HG02852 (cell line): ENCODE results near the gene OR10K1.
"Not testable (repeated sequence)": the region's sequence is repeated elsewhere in the genome, so short reads cannot be mapped to it uniquely, and the experiment has no call there.

Experiments used
- ATAC-seq: cut with Tn5 transposase; IDR thresholded peaks from one replicate; pipeline ENCODE4 v1.9.1; 2021; ENCODE audit warnings: mild to moderate bottlenecking, moderate library complexity; ENCODE audit not compliant: unreplicated experiment

The OR10K1 gene

GRCh38 chr1:158461534-158461933, at the start of gene OR10K1:
OR10K1 (plus strand) TSS chr1:158461834; CDS start chr1:158465562, 3,728 bp downstream.
- no peak for ATAC-seq

GRCh38 chr1:158414651-158415345, 46.8 kb upstream of the OR10K1 start:
- ATAC-seq: no peak

GRCh38 chr1:158417586-158417985, 44.0 kb upstream of the OR10K1 start:
- ATAC-seq: no peak

- ATAC-seq: no peak
These were observed 39.4 kb upstream of the OR10K1 start for GRCh38 chr1:158422212-158422611.

GRCh38 chr1:158425027-158425426, 36.6 kb upstream of the OR10K1 start:
- no peak for ATAC-seq

- ATAC-seq: no peak
These were observed 35.5 kb upstream of the OR10K1 start, which contains the start of gene OR10K2 for GRCh38 chr1:158426137-158426536. OR10K2 (minus strand) TSS chr1:158426237; CDS start chr1:158420866, 5,371 bp downstream.

GRCh38 chr1:158430163-158430562, 31.5 kb upstream of the OR10K1 start:
- ATAC-seq: not testable (repeated sequence)

GRCh38 chr1:158434741-158435140, 26.9 kb upstream of the OR10K1 start:
- ATAC-seq: no peak

- ATAC-seq: no peak
These were observed 16.3 kb upstream of the OR10K1 start for GRCh38 chr1:158445376-158445775.

GRCh38 chr1:158454537-158454936, 7.1 kb upstream of the OR10K1 start:
- no peak for ATAC-seq

- no peak for ATAC-seq
These were observed 4.4 kb upstream of the OR10K1 start for GRCh38 chr1:158457246-158457645.

- no peak for ATAC-seq
These were observed 3.4 kb upstream of the OR10K1 start for GRCh38 chr1:158458263-158458662.

GRCh38 chr1:158471920-158472319, 10.3 kb downstream of the OR10K1 start, which contains the start of gene OR10R2:
OR10R2 (plus strand) TSS chr1:158472220; CDS start chr1:158472326, 106 bp downstream.
- ATAC-seq: no peak

- ATAC-seq: no peak
These were observed 23.8 kb downstream of the OR10K1 start for GRCh38 chr1:158485455-158485854.

GRCh38 chr1:158491316-158491715, 29.7 kb downstream of the OR10K1 start:
- no peak for ATAC-seq

- ATAC-seq: no peak
These were observed 31.4 kb downstream of the OR10K1 start for GRCh38 chr1:158493054-158493453.

GRCh38 chr1:158494796-158495195, 33.2 kb downstream of the OR10K1 start:
- no peak for ATAC-seq

GRCh38 chr1:158496374-158496773, 34.7 kb downstream of the OR10K1 start:
- no peak for ATAC-seq

- ATAC-seq: no peak
These were observed 44.8 kb downstream of the OR10K1 start for GRCh38 chr1:158506369-158506987.

GRCh38 chr1:158507511-158507910, 45.9 kb downstream of the OR10K1 start:
- no peak for ATAC-seq

- ATAC-seq: no peak
These were observed 48.0 kb downstream of the OR10K1 start for GRCh38 chr1:158509471-158510156.

- ATAC-seq: no peak
These were observed 55.3 kb downstream of the OR10K1 start for GRCh38 chr1:158516966-158517365.
